Vagina (tissue), 2 donors: ENCODE results near the gene RALBP1.

Experiments used
- POLR2AphosphoS5 ChIP-seq, 2 donors: sonication (generic); formaldehyde crosslinking; IDR thresholded peaks; one replicate each; pipeline ENCODE4 v1.9.0; 2017; ENCODE audit warnings: antibody characterized with exemption in 2 of 2, mild to moderate bottlenecking in 2 of 2, low read depth in 1 of 2; ENCODE audit not compliant: insufficient read depth in 1 of 2
- TF ChIP-seq, protein P1 (sequence below), 3 experiments: fragments of 450-650 bp in 2 of 3; fragments of 200-600 bp in 1 of 3; sonication (generic) in 1 of 3; IDR thresholded peaks; one replicate each; pipeline ENCODE4 v1.5.1; 2017 to 2019; ENCODE audit warnings: antibody characterized with exemption in 3 of 3, mild to moderate bottlenecking in 2 of 3, moderate library complexity in 2 of 3

DNA sequence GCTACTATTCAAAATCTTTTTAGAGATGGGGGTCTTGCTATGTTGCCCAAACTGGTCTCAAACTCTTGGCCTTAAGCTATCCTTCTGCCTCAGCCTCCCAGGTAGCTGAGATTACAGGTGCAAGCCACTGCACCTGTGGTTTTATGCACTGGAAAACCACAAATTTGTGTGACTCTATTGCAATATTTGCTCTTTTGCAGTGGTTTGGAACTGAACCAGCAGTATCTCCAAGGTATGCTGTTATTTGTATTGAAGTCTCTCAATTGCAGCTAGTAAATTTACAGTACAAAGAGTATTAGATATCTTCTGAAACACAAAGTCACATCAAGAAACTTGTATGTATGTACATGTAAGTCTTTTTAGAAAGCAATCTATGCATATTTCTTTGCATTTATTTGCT lies 92.9 kb downstream of the RALBP1 start:
- TF ChIP-seq, protein P1, sequence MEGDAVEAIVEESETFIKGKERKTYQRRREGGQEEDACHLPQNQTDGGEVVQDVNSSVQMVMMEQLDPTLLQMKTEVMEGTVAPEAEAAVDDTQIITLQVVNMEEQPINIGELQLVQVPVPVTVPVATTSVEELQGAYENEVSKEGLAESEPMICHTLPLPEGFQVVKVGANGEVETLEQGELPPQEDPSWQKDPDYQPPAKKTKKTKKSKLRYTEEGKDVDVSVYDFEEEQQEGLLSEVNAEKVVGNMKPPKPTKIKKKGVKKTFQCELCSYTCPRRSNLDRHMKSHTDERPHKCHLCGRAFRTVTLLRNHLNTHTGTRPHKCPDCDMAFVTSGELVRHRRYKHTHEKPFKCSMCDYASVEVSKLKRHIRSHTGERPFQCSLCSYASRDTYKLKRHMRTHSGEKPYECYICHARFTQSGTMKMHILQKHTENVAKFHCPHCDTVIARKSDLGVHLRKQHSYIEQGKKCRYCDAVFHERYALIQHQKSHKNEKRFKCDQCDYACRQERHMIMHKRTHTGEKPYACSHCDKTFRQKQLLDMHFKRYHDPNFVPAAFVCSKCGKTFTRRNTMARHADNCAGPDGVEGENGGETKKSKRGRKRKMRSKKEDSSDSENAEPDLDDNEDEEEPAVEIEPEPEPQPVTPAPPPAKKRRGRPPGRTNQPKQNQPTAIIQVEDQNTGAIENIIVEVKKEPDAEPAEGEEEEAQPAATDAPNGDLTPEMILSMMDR (IDR thresholded peaks at IDR 0.05) = no peak
- no peak for TF ChIP-seq POLR2AphosphoS5 (IDR thresholded peaks at IDR 0.05; ENCODE audit: insufficient read depth in 1 of 2, low read depth in 1 of 2)
